Superior temporal gyrus (tissue), 1 donor: Measurements from ENCODE around the gene PSKH1.
"Not testable (repeated sequence)": the region's sequence is repeated elsewhere in the genome, so short reads cannot be mapped to it uniquely, and the experiment has no call there.

ENCODE experiments used
- DNase-seq: peaks from one replicate; pipeline ENCODE4 v3.0.0-alpha.2; 2016; ENCODE audit errors: extremely low spot score

Gene PSKH1

DNA sequence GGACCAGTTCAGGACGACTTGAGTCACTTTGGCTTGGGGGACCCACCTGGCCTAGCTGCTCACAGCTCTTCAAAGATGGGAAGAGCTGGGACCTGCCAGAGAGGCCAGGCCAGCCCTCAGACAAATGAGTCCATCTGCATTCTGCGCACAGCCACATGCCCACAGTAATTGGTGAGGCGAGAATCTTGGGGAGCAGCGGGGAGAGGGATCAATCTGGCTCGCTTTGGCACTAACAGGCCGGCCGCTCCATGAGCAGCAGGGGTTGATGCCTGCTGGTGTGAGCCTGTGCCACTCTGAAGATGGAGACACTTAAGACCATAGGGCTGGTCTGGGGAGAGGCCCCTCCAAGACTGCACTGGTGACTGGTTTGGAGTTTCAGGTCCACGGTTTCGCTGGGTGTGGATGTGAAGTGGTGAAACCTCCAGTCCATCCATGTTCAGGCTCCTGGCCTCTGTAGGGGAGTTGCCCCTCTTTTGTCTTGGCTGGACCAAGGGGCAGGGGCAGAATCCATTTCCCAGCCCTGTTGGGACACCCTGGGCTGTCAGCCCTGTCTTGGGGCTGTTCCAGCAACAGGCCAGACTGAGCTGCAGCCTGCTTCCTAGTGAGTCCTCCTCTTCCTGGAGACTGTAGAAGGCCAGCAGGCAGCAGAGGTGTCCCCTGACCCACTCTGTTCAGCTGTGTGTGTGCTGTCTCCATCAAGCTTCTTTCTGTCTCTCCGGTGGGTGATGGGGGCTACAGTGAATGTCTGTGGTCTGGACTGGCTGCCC lies 31.3 kb downstream of the PSKH1 start:
- no peak for DNase-seq

DNA sequence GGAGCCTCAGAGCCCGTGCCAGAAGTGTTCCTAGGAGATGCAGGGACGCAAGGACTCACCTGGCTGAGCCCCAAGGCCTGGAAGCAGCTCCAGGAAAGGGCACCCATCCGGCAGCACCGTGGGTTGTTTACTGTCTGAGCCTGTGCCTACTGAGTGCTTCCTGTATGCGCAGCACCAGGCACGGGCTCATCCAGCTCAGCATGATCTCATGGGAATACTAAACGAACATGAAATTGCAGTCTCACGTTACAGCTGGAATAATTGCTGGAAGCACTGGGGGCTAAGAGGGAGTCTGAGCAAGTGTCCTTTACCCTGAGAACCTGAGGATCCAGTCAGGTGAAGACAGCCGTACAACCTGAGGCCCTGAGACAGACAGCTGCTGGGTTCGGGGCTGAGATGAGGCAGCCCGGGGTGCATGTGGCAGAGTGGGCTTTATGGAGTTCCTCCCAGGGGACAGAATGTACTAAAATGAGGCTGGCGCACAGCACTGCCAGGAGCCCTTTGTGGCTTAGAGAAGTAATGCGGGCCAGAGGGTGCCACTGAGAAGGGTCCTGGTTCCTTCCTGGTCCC lies 33.2 kb downstream of the PSKH1 start:
- peak; percentile 77 for DNase-seq

DNA sequence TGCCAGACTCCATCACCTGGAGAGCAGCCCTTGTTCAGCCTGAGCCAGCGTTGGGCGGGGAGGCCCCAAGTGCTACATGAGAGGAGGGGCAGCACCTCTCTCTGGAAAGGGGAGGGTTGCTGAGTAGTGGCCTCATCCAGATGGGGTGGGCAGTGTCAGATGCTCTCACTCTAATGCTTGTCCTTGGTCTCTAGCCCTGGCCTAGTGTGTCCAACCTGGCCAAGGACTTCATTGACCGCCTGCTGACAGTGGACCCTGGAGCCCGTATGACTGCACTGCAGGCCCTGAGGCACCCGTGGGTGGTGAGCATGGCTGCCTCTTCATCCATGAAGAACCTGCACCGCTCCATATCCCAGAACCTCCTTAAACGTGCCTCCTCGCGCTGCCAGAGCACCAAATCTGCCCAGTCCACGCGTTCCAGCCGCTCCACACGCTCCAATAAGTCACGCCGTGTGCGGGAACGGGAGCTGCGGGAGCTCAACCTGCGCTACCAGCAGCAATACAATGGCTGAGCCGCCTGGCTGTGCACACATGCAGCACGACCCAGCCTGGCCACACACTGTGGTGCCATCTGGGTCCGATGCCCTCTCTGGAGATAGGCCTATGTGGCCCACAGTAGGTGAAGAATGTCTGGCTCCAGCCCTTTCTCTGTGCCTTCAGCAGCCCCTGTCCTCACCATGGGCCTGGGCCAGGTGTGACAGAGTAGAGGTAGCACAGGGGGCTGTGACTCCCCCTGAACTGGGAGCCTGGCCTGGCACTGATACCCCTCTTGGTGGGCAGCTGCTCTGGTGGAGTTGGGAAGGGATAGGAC lies 34.3 kb downstream of the PSKH1 start:
- no peak for DNase-seq

DNA sequence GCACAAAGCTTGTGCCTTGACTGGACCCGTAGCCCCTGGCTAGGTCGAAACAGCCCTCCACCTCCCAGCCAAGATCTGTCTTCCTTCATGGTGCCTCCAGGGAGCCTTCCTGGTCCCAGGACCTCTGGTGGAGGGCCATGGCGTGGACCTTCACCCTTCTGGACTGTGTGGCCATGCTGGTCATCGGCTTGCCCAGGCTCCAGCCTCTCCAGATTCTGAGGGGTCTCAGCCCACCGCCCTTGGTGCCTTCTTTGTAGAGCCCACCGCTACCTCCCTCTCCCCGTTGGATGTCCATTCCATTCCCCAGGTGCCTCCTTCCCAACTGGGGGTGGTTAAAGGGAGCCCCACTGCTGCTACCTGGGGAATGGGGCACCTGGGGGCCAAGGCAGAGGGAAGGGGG lies 35.1 kb downstream of the PSKH1 start:
- DNase-seq = no peak

DNA sequence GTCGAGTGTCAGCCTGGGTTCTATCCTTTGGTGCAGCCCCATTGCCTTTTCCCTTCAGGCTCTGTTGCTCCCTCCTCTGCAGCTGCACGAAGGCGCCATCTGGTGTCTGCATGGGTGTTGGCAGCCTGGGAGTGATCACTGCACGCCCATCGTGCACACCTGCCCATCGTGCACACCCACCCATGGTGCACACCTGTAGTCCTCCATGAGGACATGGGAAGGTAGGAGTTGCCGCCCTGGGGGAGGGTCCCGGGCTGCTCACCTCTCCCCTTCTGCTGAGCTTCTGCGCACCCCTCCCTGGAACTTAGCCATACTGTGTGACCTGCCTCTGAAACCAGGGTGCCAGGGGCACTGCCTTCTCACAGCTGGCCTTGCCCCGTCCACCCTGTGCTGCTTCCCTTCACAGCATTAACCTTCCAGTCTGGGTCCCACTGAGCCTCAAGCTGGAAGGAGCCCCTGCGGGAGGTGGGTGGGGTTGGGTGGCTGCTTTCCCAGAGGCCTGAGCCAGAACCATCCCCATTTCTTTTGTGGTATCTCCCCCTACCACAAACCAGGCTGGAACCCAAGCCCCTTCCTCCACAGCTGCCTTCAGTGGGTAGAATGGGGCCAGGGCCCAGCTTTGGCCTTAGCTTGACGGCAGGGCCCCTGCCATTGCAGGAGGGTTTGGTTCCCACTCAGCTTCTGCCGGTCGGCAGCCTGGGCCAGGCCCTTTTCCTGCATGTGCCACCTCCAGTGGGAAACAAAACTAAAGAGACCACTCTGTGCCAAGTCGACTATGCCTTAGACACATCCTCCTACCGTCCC lies 35.7 kb downstream of the PSKH1 start:
- peak; percentile 85 for DNase-seq

DNA sequence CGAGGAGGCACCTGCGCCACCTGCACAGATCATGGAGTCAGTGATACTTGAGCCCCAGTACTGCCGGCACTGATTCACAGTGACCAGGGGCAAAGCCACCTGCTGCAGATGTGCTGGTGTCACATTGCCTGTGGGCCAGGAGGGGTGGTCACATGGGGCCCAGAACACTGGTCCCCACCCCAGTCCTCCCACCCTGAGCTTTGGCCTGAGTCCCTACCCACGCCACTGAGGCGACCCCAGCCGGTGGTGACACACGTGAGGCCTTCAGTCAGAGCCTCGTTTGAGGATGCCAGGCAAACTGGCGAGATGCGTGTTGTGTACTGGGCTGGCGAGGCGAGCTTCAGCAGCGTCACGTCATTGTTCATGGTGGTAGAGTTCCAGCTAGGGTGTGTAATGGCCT lies 37.1 kb downstream of the PSKH1 start:
- DNase-seq = no peak

DNA sequence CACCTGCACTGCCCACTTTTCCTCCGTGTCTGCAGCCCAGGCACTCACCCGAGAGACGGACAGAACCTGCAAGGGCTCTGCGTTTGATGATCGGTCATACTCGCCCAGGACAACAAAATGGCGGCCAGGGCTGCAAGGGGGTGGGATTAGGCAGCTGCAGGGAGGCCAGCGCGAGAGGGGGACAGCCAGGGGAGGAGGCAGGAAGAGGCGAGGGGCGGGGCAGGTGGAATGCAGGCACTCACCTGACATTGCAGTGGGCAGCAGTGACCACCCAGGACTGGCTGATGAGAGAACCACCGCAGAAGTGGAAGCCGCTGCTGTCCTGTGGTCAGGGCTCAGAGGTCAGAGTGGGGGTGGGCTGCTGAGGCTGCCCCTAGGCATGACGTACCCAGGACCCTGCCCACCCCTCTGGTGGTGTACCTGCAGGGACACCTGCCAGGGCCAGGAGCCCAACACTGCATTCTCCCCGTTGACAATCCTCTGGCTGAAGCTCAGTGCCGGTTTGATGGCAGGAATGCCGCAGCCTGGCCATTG lies 37.7 kb downstream of the PSKH1 start:
- no peak for DNase-seq

DNA sequence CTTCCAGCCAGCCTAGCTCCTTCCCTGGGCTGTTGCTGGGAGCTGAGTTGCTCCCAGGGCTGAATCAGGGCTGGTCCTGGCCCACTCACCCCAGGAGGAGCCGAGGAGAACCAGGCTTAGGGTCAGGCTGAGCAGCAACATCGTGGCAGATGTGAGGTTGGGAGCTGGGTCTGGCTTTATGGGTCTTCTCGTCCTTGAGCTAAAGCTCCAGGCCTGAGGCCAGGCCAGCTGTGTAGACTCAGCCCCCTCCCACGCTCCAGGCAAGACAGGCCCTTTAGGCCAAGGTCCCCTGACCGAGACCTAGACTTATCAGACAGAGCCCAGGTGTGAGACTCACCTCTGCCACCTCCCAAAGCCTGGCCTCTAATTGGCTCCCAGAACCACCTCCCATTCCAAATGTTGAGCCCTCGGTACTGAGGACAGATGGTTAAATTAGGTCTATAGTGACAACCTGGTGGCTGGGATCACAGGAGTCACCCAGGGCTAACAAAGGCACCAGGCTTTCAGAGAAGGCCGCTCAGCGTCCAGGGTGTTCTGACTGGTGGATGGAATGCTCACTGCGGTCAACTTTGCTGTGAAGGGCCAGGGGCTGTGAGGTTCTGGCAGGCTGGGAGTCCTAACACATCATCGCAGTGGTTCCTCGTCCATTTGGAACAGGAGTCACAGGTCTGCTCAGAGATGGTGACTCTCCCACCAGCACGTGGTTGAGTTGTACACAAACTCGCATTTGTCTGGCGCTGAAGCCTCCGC lies 38.8 kb downstream of the PSKH1 start, which contains the start of gene CTRL:
CTRL (minus strand) TSS at position 151 of the 750 bp plus-strand sequence; CDS start at position 141, 10 bp downstream.
- DNase-seq = no peak

DNA sequence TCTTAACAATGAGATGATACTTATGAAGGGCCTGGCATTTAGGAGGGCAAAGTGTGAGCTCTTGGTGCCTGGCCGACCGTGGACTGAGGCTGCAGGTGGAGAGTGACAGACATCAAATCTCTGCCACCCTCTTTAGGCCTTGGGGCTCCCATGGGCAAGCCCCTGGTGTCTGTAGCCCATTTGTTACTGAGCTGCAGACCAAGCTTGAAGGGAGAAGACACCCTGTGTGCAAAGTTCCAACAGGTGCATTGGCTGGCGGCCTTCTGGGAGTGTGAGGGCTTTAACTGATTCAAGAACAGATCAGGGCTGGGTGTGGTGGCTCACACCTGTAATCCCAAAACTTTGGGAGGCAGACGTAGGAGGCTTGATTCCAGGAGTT lies 39.4 kb downstream of the PSKH1 start:
- DNase-seq = no peak

DNA sequence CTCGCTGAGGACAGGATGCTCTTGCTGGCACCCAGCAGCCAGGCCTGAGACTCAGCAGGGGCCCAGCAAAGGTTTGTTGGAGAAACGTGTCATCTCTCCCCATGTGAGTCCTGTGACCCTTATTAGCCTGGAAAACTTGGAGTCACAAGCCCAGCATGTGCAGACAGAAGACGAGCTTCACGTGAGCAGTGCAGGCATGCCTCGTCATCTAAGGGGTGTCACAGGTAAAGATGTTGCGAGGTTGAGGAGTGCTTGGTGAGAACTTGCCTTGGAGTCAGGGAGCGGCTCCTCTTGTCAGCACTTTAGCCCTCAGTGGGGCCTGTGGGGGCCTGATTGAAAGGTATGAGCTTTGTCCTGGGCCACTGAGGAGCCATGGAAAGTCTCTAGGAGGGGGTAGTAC lies 40.8 kb downstream of the PSKH1 start:
- DNase-seq = no peak

DNA sequence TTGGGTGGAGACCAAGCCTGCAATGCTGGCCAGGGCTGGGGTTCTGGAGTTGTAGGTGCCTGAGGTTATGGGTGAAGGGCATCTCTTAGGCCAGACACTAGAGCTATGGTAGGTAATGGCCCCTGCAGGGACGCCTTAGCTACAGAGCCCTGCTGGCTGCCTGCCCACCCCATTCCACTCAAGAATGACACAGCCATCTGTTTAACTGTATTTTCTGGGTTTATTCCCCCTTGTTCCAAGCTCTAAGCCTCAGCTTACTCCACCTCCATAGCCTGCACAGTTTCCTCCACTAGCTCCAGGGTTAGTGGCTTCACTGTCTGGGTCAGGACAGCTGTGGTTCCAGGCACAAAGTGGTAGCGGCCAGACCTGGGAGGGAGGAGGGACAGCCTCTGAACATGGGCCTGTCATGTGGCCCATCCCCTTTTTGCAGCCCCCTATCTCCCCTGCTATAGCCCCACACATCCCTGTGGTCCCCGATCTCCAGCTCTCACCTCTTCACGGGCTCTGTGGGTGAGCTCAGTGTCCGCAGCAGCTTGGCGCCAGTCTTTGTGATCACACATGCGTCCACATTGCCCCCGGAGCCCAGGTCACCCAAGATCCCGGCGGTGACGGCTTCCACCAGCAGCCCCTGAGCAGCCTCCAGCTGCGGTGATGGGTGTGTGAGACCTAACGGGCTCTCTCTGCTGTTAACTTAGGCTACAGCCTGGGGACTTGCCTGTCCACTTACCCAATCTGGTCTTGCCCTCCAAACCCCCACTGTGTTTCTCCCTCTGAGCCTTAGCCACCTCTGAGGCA lies 41.4 kb downstream of the PSKH1 start:
- no peak for DNase-seq

DNA sequence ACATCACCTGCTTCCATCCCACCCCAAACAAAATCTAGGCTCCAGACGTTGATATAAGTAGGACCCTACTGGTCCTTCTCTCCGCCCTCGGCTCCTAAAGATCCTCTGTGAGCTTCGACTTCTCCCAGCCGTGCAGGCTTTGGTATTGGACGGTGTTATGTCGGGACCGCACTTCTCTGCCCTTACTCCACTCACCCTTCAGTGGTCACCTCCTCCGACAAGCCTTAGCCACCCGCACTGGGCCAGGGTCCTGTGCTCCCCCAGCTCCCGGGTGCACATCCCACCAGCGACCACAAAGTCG lies 42.0 kb downstream of the PSKH1 start:
- peak; percentile 29 for DNase-seq

DNA sequence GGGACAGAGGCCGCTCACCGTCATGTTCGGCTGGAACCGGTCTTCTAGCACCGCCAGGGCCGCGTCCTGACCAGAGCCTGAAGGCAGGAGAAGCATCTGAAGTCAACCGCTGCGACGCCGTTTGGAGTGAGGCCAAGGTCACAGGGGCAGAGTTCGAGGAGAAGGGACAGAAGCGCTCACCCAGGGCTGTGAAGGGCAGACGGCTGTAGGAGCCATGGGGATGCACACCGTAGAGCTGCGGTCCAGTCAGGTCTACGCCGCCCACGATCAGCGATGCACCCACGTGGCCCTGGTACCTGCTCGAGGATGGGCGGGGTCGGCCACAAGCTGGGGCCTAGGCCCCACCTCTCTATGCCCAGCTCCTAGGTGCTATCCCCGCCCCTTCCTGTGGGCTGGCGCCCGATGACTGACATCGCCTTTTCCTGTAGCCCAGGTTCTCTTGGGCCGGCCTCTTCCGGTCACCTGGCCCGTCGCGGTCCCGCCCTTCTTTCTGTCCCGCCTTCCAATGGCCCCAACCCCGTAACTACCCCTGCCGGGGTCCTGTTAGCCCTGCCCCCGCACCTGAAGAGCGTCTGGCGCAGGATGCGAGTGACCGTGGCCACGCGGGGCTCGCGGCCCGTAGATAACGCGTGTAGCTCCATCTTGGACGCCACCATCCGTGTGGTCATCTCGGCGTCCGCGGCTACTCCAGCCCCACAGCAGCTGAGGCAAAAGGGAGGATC lies 42.5 kb downstream of the PSKH1 start:
- peak; percentile 97 for DNase-seq

DNA sequence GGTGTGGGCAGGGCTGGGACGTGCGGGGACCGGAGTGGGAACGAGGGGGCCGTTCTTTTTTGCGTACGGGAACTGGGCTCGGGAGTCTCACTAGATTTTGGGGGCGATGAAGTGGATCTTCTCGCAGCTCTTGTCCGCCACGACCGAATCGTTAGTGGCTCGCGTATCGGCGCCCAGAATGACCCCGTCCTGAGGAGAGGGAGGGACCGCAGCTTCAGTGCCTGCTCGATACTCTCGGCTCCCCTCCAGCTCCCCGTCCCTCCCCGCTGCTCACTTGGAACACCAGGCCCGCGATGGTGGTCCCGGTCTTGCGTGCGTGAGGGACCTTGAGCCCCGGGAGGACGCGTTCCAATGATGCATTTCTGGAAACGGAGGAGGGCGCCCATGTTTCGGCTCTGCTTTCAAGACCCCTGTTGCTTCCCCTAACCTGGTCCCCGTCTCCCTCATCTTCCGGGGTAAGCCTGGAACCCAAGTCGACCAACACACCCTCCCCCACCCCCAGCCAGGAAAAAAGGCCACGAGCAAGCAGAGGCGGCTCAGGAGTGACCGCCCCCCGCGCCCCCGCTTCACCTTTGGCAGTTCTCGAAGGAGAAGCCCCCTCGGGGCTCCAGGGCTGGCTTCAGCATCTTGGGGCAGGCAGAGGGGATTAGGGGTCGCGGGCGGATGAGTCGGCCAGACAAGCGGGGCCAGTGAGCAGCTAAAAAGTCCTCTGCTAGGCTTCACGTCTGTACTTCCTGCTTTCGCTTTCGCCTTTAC lies 43.2 kb downstream of the PSKH1 start, which contains the start of gene PSMB10:
PSMB10 (minus strand) TSS at position 727 of the 756 bp plus-strand sequence; CDS start at position 626, 101 bp downstream.
- peak; percentile 40 for DNase-seq

DNA sequence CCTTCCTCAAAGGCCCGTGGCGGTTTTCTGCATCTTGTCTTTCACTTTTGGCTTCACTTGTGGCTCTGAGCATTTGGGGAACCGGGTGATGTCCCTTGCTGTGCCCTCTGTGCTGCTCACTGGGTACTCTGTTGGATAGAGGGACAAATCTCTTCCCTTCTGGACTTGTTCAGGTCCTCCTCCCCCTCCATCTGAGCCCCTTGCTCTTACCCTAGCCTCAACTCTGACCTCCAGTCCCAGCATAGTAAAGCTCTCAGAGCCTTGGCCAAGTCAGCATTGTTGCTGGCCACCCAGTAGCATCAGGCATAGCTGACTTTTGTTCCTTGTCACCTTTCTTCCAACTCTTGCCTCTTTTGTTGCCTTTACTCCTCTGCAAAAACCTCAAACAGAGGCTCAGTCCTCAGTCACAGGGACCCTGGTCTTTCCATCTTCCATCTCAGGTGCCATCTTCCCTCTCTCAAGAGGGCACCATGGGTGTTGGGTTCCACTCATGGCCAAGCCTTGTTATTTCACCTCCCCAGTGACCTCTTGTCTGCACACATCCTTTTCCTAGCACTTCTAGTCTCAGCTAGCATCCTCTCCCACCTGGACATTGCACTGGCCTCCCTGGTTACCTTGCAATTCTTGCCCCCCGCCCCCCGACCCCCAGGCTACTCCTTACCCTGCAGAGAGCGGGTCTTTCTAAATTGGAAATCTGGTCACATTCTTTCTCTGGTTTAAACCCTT lies 44.0 kb downstream of the PSKH1 start:
- peak; percentile 68 for DNase-seq

DNA sequence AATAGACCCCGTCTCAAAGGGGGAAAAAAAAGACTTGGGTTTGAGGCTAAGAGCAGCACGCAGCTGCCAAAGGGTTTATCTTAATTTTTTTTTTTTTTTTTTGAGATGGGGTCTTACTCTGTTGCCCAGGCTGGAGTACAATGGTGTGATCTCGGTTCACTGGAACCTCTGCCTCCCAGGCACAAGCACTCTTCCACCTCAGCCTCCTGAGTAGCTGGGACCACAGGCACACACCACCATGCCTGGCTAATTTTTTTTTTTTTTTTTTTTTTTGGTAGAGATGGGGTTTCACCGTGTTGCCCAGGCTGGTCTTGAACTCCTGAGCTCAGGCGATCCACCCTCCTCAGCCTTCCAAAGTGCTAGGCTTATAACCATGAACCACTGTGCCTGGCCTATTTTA lies 44.7 kb downstream of the PSKH1 start:
- DNase-seq = not testable (repeated sequence)

DNA sequence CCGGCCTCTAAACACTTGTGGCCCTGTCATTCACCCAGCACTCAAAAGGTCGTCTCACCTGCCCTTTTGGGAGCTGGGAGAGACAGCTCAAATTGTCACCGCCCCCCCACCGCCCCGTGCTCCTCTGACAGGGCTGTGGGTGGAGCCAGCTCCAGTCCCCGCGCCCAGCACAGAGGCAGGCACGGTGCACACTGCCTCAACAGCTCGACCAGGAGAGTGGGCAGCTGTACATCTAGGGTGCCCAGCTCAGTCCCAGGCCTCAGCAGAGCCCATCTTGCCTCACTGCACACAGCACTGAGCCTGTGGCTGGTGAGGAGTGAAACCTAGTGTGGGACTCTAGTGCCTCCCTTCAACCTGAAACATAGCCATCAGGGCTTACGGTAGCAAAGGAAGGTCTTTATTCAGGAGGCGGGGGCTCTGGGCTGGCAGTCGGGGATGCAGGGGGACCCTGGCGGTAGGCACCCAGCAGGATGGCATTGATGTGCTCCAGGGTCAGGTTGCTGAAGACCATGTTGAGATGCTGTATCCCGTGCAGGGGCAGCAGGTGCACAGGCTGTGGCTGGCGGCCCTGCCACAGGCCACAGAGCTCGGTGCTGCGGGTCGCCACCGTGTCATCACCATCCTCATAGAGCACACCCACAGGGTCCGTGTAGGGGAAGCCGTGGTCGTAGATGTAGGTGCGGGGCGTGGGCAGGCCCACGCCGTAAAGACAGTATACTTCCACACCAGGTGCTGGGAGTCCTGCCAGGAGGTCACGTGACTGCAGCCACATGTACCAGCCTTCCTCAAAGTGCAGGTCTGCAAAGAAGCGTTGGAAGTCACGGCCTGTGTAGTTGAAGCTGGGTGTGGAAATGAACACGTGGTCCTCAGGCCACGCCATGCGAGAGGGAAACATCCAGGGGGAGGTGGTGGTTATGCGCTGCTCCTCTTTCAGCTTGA lies 46.7 kb downstream of the PSKH1 start:
- DNase-seq = no peak
